Activated CD8-positive, alpha-beta memory T cell treated with anti-CD3 and anti-CD28 coated beads for 48 hours (primary cell): ENCODE results near the gene NSG1.

Experiments used
- DNase-seq, 3 experiments: peaks; one replicate each; pipeline ENCODE4 v3.0.0-alpha.2; 2020; ENCODE audit warnings: low read depth in 2 of 3, low spot score in 2 of 3

NSG1 gene

GRCh38 chr4:4368809-4369580 is 17.9 kb upstream of the NSG1 start:
- no peak for DNase-seq

- no peak for DNase-seq
Measured at GRCh38 chr4:4374388-4375098, 12.4 kb upstream of the NSG1 start.

DNA sequence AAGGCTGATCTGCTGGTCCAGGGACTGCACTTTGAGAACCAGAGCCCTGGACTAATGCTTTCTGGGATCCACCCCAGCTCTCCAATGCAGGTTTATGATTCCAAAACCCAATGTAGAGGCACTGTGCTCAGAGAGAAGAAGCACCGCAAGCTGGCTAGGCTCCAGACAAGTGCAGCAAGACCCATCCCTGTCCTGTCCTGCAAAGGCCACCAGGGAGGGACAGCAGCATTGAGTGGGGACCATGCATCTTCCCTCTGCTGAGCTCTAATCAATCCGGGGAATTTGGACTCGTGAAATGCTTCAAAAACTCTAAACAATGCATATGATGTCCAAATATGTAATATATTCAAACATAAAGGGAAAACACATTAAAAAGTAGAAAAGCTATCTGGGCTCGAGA is 10.8 kb upstream of the NSG1 start:
- DNase-seq = no peak

DNA sequence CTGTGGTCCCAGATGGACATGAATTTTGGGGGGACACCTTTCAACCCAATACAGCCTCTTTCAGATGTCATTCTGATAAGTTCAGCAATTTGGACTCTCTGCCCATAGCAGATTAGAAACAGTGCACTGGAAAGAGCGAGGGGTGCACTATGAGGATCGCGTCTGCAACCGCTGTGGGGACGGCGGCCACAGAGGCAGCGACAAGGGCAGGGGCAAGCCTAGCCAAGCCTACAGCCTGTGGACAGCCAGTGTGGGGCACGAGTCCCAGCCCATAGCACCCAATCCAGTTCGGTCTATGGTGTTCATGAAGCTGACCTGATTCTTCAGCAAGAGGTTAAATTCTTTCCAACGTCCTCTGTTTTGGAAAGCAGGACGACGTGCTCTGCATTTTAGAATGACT is 9.7 kb upstream of the NSG1 start:
- no peak for DNase-seq

DNA sequence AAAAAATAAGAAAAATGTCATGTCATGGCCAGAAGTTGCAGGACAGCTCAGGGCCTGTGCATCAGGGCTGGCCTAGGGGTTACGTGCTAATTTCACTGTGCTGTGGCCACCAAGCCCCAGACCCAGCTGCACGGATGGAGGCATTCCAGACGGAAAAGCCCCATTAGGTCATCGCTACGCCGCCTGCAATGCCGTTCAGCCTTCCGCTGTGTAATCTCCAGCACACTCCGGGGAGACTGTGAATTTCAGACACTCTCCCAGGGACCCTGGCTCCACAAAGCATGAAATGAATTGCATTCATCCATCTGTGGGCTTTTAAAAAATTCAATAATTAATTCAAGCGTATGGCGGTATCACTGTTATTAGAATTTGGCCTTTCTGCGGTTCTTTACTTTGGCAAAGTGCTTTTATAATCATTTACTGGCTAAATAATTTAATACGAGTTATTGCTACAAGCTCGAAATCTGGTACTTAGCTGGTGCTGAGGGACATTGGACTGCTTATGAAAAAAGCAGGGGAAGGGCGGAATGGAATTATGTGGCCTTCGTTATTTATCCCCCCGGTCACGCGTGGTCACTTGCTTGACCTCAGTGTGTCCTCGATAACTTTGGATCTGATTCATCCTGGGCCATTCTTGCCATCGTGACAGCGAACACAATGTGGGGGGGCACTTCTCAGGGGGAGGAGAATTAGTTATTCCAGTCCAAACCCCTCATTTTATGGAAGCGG is 9.0 kb upstream of the NSG1 start:
- DNase-seq = no peak

- DNase-seq = no peak
Measured at GRCh38 chr4:4379540-4380087, 7.3 kb upstream of the NSG1 start.

DNA sequence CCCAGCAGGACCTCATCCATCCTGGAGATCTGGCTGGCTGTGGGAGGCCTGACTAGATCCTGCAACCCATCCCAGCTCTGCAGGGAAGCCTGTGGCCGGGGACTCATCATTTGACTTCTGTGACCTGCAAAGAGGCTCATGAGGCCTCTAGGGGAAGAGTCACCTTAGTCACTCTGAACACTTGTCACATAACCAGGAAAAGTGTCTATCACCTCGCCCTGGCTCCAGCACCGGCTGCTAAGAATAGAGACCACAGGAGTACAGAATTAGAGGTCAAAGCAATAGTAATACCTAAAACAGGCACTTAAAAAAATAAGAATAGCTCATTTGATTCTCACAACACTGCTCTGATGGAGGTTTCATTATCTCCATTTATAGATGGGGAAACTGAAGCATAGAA is 3.8 kb upstream of the NSG1 start:
- no peak for DNase-seq

DNA sequence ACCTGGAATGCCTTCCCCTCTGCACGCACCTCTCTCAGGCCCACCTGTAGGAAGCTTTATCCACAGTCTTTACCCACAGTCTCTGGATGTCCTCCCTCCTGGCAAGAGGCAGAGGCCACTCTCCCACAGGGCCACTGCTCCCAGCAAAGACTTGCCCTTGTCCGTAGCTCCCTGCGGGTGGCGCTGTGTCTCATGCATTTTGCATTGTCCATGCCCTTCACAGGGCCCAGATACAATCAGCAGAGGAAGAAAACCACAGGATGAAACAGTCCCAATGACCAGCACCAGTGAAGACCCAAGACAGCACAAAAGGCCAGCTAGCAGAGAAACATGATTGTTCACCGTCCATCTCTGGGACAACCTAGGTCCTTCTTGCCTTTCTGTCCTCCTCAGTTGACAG is 2.1 kb upstream of the NSG1 start:
- no peak for DNase-seq

- no peak for DNase-seq
Measured at GRCh38 chr4:4385729-4386295, 1.1 kb upstream of the NSG1 start.

- DNase-seq = no peak
Measured at GRCh38 chr4:4386296-4386735, 586 bp upstream of the NSG1 start.

GRCh38 chr4:4387531-4388310 is 819 bp downstream of the NSG1 start:
- no peak for DNase-seq

GRCh38 chr4:4388311-4388790 is 1.4 kb downstream of the NSG1 start:
- DNase-seq = no peak

- DNase-seq = no peak
Measured at GRCh38 chr4:4388836-4389575, 2.1 kb downstream of the NSG1 start.

DNA sequence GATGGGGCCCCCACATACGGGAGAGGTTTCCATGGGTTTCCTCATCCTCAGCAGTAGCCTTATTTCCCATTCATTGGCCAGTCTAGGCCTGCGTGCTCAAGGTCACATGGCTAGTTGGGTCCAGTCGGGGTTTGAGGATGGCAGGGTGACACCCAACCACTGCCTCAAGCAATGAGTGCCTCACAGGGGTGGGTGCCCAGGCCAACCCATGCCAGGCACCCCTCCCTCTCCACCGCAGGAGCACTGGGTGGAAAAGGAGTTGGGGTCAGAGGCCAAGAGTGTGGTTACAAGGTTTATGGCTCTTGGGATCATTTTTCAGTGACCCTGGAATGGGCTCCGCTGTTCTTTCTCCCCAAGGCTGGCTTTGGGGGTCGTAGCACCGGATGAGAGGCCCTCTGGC is 3.1 kb downstream of the NSG1 start:
- no peak for DNase-seq

DNA sequence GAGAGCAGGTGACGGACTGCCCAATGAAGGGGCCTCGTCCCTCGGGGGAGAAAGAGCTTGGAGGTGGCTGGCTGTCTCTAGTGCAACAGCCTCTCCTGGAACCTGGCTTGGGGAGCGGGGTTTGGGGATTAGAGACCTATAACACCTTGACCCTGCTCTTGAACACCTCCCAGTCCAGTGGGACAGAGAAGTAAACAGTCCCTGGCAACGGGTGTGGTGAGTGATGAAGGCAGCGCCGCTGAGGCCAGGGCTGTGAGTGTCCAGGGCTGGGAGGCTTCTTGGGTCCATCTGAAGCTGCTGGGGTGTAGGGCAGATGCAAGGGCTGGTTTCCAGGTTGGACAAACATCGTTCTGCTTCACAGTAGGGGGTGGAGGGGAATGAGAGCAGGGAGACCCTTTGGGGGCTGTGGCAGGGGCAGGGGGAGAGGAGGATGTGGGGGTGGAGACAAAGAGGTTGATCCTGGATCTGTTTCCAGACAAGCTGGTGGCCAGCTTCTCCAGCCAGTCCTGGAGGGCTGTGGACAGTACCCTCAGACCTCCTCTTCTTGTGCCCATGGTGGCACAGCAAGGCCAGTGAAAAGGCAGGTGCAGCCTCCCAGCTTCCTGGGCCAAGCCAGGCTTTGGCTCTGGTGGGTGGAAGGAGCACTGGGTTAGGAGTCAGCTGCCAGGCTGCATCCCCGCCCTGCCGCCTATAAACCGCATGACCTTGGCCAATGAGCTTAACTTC is 3.8 kb downstream of the NSG1 start:
- no peak for DNase-seq

- DNase-seq = no peak
Measured at GRCh38 chr4:4391866-4392265, 5.0 kb downstream of the NSG1 start.

DNA sequence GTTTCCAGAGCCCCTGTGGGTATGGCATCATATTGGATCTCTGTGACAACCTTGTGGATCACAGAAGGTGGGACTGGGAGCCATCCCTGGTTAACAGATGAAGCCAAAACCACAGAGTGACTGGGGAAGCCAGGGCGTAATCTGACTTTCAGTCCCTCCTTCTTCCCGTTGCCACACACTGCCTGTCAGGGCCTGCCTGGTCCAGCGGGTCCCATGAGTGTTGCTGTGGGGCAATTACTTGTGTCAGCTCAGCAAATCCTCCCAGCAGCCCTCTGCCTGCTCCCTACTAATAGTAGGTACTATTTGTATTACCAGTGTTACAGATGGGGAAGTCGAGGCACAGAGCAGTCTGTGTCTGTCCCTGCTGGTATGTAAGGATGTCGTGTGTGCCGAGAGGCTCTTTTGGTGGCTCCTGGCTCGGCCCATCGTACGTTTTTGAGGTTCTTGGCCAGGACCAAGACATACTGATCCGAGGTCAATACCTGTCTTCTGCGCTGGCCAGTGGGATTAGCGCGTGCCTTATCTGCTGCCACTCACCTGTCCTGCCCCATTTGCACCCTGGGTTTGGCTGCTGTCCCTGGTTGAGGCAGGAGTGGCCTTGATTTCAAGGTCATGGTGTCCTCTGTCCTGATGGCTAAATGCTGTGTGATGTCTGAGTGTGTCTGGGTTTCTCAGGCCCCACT is 5.7 kb downstream of the NSG1 start:
- no peak for DNase-seq

DNA sequence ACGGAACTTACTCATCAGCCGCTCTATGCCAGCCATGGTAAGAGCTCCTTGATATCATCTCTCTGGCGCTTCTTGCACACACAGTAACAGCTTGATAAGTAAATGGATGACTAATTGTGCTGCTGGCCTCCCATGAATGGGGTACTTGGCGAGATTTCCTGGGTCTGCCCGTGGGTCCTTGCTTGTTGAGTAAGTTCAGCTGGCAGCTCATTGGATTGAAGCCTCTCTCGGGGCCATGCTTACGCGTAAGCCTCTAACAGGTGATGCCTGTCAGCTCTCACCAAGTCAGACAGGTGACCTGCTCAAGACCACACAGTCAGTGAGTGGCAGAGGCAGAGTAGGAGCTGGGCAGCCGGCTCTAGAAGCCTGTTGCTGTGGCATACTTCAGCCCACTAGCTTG is 7.7 kb downstream of the NSG1 start:
- no peak for DNase-seq

DNA sequence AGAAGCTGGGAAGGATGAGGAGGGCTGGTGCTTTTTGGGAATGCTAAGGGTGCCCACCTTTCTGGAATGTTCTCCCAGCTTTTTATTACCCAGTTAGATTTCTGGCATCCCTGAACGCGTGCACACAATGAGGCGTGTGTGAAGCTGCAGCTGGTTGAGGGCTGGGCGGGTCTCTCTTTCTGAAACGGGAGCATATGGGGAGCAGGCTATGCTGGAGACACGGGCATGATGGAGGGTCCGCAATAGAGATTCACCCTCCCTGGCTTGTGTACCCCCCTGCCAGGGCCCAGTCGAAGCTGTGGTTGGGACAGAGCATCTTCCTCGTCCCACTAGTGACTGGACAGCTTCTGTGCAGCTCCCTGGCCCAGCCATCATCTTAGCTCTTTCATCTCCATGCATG is 8.5 kb downstream of the NSG1 start:
- DNase-seq = no peak
